BJ (cell line): Measurements from ENCODE around the gene LMX1B. TPM values are rescaled to one million over a fixed set of nuclear protein-coding genes. Genes with fewer than 3 reads are reported as not detected.

Source experiments
- CTCF ChIA-PET: fragments of 350-600 bp; formaldehyde crosslinking; extraction: SDS; loops from one replicate; lab custom pipeline; 2021; ENCODE audit warnings: antibody characterized with exemption, inconsistent platforms; lab: Yijun Ruan, JAX
- POLR2A ChIA-PET: fragments of 300-600 bp; sonication (Branson Sonifier 250); formaldehyde crosslinking; extraction: SDS; loops from one replicate; lab custom pipeline; 2021; ENCODE audit warnings: antibody characterized with exemption; lab: Charles Lee
- DNase-seq: peaks from one replicate; pipeline ENCODE4 v3.0.0-alpha.2; 2011; ENCODE audit warnings: low read depth
- H3K27me3 ChIP-seq: 2 replicates; pipeline ENCODE4 v1.6.0; 2011; ENCODE audit warnings: low read length; ENCODE audit not compliant: control insufficient read depth, insufficient read depth
- H3K36me3 ChIP-seq: 2 replicates; pipeline ENCODE4 v1.5.1; 2011; ENCODE audit warnings: low read length; ENCODE audit not compliant: control insufficient read depth, insufficient read depth
- H3K4me3 ChIP-seq: 2 replicates; pipeline ENCODE4 v1.5.1; 2011; ENCODE audit warnings: low read depth, mild to moderate bottlenecking, control low read depth, low read length
- polyA plus RNA-seq: library from polyadenylated mRNA; depleted of rRNA; stranded (reverse); fragments of >200 nt; gene quantifications from 2 replicates; pipeline ENCODE4 v1.2.3, GENCODE V29; 2011
- TF ChIP-seq, protein P1 (sequence below): IDR thresholded peaks from 2 replicates; pipeline ENCODE4 v1.5.1; 2011; ENCODE audit warnings: low read depth, mild to moderate bottlenecking, control low read depth, inconsistent platforms, low read length, moderate library complexity; ENCODE audit not compliant: insufficient read depth

Gene LMX1B
- polyA plus RNA-seq, 1 experiment: not detected

DNA sequence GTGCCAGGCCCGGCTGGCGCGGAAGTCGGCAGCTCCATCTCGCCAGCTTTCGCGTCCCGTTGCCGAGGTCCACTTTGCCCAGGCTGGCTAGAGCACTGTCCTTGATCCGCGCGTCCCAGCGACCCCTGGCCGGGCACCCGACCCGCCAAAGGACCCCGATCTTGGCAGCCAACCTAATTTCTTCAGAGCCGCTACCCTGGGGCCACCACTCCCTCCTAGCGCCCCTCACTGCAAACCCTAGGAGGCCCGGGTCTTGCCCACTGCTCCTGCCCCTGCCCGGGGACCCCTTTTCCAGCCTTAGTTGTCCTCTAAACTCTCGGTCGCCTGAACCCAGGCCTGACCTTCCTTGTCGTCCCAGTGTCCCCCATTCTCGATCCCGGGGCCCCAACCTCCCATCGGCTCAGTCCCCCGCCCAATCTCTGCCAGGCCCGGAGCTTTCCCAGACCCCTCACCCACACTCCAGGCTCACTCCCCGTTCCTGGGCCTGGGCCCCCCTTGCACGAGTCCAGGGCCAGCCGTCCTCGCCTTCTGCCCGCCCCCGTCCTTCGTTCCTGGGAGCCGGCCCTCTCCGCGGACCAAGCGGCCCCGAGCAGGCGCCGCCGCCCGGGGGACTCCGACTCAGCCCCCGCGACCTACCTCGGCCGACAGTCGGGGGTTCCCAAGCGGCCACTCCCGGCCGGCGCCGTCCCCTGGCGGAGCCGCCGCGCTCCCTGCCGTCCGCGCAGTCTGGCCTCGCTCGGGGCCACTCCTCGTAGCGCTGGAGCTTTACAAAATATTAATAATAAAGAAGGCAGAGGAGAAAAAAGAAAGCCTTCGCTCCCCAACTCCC lies 701 bp upstream of the LMX1B start:
- no peaks in the 10 kb centered on the region for H3K36me3 ChIP-seq
- TF ChIP-seq, protein P1, sequence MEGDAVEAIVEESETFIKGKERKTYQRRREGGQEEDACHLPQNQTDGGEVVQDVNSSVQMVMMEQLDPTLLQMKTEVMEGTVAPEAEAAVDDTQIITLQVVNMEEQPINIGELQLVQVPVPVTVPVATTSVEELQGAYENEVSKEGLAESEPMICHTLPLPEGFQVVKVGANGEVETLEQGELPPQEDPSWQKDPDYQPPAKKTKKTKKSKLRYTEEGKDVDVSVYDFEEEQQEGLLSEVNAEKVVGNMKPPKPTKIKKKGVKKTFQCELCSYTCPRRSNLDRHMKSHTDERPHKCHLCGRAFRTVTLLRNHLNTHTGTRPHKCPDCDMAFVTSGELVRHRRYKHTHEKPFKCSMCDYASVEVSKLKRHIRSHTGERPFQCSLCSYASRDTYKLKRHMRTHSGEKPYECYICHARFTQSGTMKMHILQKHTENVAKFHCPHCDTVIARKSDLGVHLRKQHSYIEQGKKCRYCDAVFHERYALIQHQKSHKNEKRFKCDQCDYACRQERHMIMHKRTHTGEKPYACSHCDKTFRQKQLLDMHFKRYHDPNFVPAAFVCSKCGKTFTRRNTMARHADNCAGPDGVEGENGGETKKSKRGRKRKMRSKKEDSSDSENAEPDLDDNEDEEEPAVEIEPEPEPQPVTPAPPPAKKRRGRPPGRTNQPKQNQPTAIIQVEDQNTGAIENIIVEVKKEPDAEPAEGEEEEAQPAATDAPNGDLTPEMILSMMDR: no peak

DNA sequence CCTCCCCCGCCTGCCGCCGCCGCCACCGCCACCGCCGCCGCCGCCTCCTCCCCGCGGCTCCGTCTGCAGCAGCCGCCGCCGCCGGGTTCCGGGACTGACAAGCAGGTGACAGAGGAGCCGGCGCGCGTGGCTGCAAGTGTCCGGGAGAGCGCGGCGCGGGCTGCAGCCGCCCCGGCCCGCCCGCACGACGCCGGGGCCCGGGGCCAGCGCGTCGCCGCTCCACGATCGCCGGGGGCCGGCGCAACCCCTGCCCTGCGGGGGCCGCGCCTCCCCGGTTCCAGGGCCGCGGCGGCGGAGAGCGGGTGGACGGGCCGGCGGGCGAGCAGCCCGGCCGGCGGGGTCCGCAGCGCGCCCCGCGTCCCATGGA lies 343 bp downstream of the LMX1B start:
- TF ChIP-seq, protein P1: no peak

More for the DNA sequence above, 701 bp upstream of the LMX1B start:
- ChIA-PET CTCF (interaction anchor here (0.7 to 6.2 kb wide), 4 partner anchors 14 to 170 kb away, joined by 3 to 38 read pairs (median 4); no protein-coding TSS in a partner anchor), POLR2A (no interaction called here)
- Histone ChIP-seq H3K4me3 (no peak overlapping the region), H3K27me3 (peaks cover 67% of the 10 kb centered on the region)
- no peak for DNase-seq

DNA sequence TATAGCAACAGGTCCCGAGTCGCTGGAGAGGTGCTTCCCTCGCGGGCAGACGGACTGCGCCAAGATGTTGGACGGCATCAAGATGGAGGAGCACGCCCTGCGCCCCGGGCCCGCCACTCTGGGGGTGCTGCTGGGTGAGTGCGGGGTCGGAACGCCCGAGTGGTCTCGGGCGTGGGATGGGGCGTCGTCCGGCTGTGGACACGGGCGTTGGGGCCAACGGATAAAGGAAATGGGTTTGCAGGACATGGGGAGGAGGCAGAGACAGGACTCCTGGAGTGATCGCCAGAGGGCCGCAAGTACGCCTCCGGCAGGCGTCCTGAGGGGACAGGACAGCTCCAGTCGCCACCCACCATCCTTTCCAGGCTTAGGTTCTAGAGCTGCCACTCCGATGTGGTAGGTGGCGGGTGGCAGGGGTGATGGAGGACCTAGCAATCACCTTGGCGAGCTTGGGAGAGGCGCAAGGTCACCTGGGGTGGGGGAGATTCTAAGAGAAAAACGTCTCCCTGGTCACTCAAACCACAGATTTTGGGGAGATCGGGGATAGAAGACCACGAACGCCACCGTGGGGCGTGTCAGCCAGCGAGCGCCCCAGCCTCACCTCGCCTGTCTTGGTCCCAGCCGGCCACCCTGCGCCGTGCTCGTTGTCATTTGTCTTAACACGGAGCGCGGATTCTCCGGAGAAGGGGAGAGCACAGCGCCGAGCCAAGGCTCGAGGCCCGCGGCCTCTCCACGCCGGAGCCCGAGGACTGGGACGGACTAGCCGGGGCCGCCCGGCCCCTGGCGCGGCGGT lies 922 bp downstream of the LMX1B start:
- DNase-seq: no peak
- peaks cover 63% of the 10 kb centered on the region for H3K27me3 ChIP-seq
- POLR2A ChIA-PET: no interaction called here
- TF ChIP-seq, protein P1: no peak
- H3K4me3 ChIP-seq: no peak overlapping the region
- H3K36me3 ChIP-seq: no peaks in the 10 kb centered on the region
- CTCF ChIA-PET: no interaction called here

More for the DNA sequence above, 343 bp downstream of the LMX1B start:
- no peak overlapping the region for H3K4me3 ChIP-seq
- no peak for DNase-seq
- POLR2A ChIA-PET: no interaction called here
- no peaks in the 10 kb centered on the region for H3K36me3 ChIP-seq
- CTCF ChIA-PET: interaction anchor here (1.3 kb wide), 1 partner anchor 169 kb away, joined by 4 read pairs; no protein-coding TSS in a partner anchor
- peaks cover 65% of the 10 kb centered on the region for H3K27me3 ChIP-seq

DNA sequence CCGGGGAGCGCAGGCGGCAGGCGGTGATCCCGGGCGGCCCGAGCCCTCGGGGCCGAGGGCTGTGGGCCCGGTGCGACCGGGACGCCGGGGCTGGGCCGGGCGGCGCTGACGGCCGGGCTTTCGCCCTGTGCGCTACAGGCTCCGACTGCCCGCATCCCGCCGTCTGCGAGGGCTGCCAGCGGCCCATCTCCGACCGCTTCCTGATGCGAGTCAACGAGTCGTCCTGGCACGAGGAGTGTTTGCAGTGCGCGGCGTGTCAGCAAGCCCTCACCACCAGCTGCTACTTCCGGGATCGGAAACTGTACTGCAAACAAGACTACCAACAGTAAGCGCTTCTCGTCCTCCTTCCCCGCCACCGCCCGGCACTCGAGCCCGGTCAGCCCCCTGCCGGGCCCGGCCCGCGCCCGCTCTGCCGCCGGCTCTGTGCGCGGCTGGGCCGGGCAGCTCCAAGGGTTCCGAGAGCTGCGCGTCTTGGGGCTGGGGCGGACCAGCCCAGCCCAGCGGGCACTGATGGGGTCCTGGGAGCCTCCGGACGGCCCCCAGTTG lies 1.6 kb downstream of the LMX1B start:
- TF ChIP-seq, protein P1: no peak
- CTCF ChIA-PET: no interaction called here
- H3K4me3 ChIP-seq: no peak overlapping the region
- POLR2A ChIA-PET: no interaction called here
- H3K36me3 ChIP-seq: no peaks in the 10 kb centered on the region
- DNase-seq: no peak
- H3K27me3 ChIP-seq: peaks cover 63% of the 10 kb centered on the region
